NCI-H526 (cell line): ENCODE measurements around the gene KATNB1.
"Not testable (repeated sequence)": the region's sequence is repeated elsewhere in the genome, so short reads cannot be mapped to it uniquely, and the experiment has no call there.

Source experiments
- DNase-seq, 2 experiments: peaks; one replicate each; lab custom pipeline; 2025; lab: John Stamatoyannopoulos, UW

KATNB1 gene

DNA sequence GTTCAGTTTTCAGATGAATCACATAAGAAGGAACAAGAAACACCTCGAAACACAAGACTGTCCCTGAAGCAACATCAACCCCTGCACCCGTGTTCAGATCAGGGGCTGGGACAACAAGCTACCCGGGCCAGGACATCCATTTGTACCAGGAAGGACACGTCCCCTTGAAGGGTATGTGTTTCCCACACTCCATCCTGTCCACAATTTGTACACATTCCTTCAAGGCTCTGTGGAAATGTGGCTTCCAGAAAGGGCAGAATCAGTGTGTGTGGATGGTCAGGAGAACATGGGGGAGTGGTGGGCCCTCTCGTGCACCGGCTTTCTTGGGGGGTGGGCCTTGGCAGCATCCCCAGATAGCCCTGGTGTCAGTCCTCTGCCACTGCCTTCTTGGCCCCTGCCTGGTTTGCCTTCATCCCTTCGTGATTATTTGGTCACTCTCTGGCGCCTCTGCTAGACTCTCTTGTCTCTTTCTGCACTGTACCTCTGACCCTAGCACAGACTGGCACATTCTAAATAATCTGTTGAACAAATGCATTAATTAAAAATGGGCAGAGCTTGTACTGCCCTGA lies 56.4 kb downstream of the KATNB1 start:
- DNase-seq, result no peak

DNA sequence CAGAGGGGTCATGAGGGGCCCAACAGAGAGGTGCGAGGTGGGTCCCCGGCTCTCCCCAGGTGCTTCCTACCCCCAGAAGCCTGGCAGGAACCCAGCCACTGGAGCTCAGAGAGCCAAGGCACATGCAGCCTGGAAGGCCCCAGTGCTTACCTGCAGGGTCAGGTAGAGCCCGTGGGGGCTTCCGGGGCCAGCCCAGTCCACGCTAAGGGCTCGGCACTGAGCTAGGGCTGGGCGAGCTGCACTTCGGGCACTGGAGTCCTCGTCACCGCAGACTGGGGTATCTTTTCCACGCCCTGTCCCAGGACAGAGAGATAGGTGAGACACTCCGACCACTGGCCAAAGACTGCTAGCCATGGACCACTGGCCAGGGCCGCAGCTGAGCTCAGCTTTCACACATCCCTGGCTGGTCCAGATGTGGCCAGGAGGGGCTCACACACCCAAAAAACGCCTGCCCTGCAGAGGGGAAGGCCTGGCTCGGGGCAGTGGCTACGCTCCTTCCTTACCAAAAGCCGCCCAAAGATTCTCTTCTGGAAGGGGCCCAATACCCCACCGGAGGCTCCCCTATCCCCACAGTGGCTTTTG lies 59.4 kb downstream of the KATNB1 start:
- no peak for DNase-seq

DNA sequence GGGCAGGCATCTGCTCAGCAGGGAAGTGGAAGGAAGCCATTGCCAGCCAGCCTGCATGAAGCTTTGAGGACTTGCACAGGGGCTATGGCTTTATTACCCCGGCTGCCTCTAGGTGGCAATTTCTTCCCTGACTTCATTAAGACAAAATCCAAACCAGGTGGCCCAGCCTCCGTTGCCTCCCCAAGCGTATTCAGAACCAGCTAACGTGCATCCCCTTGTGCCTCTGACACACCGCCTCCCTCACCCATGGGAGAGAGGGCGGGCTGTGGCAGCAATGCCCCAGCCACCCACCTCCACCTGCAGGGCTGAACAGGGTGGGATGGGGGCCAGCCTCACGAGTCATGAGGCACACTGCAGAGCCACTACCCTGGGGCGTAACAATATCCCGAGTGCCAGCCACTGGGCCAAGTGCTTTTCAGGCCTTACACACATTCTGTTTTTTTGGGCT lies 59.9 kb downstream of the KATNB1 start:
- DNase-seq, result peak; percentile 25 to 62

DNA sequence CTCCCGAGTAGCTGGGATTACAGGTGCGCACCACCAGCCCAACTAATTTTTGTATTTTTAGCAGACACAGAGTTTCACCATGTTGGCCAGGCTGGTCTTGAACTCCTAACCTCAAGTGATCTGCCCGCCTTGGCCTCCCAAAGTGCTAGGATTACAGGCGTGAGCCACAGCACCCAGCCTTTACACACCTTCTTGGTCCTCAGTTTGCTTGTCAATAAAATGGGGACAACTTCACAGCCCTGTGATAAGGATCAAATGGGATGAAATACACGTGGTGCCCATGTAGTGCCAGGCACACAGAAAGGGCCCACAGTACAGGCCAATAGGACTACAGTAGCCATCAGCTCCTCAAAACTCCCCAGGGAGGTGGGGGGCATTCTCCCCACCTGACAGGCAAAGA lies 60.4 kb downstream of the KATNB1 start:
- not testable (repeated sequence) for DNase-seq

DNA sequence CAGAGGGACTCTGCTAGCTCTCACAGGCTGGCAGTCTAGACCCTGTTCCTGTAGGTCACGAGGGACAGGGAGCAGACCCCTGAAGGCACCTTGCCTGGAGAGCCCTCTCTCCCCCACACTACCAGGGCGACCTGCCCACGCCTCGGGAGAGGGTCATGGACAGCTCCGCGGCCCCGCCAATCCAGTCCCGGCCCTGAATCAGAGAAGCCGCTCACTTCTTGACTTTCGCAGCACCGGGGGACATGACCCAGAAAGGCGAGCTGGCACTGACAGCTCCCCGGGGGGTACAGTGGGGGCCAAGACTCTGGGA lies 61.6 kb downstream of the KATNB1 start:
- DNase-seq, result no peak

DNA sequence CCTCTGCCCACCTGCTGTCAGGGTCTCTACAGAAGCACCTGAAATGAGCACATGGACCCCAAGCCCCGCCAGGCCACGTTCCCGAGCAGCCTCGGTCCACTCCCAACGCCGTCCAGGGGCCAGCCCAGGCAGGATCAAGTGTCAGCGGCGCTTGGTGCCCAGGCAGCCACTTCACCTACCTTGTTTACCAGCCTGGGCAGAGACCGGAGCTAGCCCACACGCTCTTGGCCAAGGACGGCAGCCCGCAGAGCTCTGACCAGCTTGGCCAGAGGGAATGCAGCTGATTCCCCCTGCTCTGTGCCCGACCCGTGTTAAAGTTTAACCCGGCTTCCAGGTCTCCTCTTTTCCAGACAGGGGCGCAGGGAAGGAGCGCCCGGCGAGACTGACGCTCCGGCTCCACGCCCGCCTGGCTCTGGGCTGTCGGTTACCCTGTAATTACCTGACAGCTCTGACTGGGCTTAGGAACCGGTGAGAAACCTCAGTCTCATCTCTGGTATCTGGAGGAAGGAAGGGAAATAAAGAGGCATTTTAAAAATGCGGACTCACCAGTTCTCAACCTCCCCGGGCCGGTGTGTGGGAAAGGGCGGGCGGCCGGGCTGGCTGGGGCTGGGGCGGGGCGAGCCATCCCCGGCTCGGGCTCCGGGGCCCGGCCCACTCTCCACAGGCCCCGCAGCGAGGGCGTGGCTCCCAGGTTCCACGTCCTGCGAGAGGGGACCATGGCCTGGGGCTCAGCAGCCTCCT lies 62.1 kb downstream of the KATNB1 start:
- DNase-seq, result peak in 1 of 2 experiments; percentile 69

DNA sequence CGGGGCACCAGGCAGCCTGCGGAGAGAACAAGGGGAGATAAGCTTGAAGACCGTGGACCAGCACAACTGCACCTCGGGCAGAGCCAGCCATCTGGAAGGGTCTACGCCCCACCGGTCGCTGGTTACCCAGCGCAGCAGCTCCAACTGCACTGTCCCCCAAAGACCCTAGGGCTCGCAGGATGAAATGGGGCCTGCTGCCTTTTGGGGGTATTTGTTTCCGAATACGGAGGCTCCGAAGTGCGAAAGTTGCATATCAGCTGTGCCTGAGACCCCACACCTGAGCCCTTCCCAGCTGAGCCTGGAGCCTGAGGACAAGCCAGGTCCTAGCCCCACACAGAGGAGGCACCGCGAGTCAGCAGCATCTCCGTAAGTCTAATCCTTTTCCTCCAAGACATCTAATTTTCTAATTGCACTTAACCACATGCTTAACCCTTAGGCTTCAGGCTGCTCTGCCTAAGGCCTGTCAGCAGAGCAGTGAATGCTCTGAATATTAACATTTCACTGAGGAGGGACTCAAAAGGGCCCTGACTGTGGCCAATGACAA lies 62.8 kb downstream of the KATNB1 start:
- DNase-seq, result no peak

DNA sequence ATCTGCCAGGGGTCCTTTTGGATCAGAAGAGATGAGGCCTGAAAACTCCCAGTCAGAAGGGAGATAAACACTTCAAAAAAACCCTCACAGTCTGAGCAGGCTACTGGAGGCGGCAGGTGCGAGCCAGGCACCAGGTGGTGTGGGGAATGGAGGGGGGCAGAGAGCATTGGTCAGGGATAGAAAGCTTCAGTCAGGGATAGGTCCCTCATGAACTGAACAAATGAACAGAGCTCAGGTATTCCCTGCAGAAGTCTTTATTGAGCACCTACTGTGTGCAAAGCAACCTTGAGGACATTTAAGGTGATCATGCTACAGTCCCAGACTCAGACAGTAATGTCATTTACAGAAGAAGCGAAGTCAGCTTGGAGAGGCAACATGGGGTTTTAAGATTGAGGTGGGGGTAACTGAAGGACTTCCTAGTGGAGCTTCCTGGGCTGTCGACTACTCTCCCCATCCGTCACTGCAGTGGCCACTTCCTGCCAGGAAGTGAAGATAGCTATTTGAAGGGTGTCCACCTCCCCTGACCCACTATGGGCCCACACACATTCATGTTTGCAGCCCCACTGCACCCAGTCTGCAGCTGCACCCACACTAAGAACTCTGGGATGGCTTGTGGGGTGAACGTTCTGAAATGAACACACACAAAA lies 63.5 kb downstream of the KATNB1 start:
- DNase-seq, result peak in 1 of 2 experiments; percentile 30

DNA sequence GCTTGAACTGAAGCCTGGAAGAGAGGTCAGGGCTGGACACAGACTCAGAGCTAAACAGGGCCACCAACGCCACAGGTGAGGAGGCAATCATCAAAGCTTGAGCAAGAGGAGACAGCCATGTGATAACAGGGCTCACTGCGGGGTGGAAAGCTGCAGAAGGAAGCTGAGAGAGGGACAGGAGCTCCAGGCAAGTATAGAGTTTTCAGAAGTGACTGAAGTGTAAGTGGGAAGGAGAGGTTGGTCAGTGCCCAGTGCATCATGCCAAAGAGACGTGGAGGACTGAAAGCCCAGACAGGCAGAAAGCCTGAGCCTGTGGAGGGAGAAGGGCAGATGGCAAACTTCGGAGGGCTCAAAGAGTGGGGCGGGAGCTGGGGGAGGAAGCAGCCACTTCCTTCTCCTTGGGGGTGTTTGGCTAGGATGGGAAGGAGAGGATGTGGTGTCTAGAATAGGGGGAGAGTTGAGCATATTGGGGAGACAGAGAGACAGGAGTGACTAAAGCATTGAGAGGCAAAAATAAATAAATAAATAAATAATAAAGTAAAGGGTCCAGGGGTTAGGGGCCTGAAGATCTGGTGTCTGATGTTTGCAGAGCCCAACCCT lies 64.1 kb downstream of the KATNB1 start:
- no peak for DNase-seq

DNA sequence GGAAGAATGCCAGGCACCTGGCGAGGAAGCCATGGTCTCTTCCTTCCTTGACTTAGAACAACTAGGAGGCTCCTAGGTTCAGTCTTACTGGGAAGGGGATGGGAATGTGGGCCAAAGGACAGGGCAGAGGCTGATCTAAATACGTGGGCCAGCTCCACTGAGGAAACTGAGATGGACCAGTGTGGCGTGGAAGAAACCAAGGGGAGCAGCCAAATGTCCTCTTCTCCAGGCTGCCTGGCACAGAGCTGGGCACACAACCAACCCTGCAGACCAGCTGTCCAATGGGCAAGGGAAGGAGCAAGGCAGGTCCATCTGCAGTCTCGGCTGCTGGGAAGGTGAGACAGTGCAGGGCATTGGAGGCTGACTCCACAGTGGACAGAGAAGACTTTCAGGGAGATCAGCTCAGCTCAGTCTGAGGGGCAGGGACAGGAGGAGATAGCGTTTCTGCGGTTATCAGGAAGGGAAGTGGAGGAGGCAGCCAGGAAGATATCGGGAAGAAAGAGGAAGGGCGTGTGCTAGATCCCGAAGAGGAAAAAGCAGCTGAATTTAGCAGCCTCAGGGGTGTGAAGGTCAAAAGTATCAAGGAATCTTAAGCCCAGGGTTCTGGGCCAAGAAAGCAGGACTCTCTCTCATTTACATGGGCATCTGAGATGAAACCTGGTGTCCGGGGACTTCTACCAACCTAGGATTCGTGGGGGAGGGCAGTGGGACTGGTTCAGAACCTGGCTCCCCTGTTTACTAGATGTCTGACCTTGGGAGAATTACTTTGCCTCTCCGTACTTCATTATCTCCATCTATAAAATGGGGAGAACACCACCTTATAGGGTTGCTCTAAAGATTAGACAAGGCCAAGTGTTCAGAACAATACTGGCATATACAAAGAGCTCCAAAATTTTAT lies 64.9 kb downstream of the KATNB1 start:
- no peak for DNase-seq

DNA sequence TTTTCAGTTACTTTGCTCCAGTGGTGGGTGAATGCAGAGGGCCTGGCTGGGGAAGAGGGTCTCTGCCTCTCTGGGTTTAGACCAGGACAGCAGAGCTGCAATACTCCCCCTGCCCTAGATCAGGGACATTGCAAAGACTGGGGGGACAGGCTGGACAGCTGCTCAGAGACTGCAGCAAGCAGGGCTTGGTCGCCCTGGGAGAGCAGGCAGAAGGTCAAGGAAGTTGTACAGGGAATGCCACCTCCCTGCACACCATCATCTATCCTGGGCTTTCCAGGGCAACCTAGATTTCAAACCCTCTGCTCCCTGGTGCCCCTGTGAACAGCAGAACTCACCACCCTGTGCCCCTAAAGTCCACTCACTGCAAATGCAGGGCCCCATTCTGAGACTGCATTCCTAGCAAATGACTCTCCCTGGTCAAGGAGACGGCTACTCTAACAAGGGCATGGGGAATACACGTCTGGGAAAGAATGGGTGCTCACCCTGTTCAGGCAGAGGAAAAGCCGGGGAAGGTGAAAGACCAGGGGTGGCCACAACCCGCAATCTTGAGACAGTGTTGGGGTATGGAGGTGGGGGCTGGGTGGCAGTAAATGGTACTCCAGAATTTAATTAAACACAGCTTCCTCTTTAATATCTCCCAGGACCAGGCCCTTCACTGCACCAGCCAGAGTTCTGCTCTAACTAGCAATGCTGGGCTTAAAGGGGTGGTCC lies 65.7 kb downstream of the KATNB1 start:
- no peak for DNase-seq

DNA sequence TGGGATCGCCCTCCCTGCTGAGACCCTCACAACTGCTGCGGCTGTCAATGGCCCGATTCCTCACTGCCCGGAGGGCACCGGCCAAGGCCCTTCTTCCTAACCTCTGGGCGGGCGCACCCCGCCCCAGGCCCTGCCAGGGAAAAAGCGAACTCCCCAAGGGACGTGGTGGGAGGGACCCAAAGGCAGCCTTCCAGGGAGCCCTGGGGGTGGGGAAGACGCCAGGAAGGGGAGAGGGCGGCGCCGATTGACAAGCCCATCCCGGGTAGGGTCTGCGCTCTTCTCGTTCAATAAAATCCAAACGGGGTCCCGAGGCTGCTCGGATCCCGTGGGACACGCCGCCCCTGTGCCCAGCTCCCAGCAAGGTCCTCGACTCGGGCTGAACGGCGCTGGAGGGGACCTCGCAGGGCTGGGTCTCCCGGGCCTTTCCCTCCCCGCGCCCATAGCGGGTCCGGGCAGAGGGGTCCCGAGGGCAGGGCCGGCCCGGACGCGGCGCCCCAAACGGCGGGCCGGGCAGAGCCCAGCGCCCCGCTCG lies 66.3 kb downstream of the KATNB1 start:
- DNase-seq, result peak in 1 of 2 experiments; percentile 49

DNA sequence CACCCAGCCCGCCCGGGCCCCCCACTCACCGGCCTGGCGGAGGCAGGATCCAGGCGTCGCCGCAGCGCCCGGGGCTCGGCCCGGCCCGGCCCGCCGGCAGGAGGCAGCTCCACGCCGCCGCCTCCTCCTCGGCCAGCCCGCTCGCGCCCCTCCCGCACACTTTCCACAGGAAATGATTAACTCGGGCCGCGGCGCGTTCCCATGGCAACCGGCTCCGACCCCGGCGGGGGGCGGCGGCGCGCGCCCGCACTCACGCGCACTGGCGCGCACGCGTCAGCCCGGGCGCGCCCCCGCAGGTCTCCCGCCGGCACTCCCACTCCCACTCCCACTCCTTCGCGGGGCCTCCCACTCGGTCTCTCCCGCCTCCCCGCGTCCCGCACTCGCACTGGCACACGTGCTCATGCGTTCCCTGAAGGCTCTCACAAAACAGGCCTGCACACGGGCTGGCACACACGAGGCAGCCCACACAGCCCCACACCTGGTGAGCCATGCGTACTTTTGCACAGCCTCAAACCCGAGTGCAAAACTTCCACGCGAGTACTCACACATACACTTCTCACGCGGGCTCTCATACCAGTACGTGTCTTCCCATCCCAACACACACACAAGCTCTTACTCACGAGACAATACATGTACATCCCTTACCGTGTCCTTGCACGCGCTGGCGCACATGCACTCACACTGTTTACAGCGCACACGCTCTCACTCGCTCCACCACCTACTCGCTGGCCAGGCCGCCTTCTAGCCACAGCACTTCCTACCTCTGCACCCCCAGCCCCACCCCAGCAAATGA lies 67.0 kb downstream of the KATNB1 start, which contains the start of gene KIFC3:
Gene KIFC3 (minus strand): TSS at position 151 of the 793 bp plus-strand sequence. CDS start 4,248 bp downstream, outside the sequence.
- peak in 1 of 2 experiments; percentile 68 for DNase-seq

DNA sequence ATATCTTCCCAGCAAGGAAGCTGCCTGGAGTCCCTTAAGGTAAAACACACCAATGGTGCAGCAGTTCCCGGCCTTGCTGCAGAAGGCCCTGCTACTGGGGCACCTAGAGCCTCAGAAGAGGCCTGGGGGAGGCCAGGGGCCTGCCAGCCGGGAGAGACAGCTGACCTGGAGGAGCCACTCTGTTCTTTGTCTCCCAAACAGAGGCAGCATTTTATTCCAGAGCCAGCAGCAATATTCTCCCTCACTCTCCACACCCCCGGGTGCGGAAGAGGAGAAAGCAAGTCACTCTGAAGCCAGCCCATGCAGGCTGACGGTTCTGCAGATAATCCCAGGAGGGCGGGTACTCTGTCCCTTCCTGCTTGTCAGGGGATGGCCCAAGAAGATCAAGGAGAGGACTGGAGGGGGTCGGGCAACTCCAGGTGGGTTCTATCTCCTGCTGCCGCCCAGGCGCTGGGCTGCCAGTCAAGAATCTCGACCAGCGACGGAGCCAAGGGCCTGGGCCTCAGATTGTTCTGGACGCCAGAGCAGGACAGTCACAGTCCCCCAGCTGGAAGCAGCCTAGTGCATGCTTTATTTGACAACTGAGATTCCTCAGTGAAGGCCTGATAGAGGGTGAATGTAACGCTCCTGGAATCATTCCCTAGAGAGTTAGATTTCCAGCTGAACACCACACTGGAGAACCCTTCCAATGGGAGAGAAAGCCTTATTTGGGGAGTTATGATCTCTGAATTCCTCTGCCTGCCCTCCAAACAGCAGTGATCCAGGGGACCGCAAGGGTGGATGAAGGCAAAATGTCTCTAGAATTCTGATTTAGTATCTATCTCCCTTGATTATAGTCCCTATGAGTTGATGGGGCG lies 67.8 kb downstream of the KATNB1 start:
- DNase-seq, result no peak

DNA sequence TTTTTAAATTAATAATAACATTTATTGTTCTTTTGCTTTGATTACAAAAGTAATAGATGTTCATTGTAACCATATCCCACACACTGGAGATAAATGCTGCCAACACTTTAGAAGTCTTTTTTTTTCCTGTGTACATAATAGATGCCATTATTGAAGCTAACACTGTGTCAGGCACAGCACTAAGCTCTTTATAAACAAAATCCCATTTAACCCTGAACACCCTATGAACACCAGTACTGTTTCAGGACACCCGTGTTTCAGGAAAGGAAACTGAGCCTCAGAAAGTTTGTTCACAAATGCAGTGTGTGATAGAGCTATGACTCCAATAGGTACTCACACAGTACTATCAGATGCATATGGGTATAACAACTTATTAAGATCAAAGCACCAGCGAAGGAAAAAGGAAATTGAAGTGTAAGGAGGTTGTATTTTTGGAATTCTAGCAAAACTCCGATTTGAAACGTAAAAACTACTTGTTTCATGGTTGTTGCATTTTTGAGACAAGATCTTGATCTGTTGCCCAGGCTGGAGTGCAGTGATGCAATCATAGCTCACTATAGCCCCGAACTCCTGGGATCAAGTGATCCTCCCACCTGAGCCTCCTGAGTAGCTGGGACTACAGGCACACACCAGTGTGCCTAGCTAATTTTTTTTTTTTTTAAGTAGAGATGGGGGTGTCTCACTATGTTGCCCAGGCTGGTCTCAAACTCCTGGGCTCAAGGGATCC lies 68.7 kb downstream of the KATNB1 start:
- no peak for DNase-seq

DNA sequence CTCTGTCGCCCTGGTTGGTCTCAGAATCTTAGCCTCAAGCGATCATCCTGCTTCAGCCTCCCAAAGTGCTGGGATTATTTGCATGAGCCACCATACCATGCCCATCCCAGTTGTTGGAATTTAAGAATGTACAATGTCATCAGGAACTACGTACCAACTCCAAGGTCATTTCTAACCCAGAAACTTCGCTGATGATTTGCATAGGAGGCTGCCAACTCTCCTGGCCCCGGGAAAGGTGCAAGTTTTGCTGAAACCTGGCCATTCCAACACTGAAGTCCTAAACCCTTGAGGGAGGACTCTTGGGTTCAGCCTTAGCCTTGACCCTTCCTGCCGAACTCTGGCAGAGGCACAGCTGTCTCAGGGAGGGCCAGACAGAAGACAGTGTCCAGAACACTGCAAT lies 69.6 kb downstream of the KATNB1 start:
- no peak for DNase-seq
